ENCODE data around the gene OSMR. TPM values are rescaled to one million over a fixed set of nuclear protein-coding genes. Genes with fewer than 3 reads are reported as not detected.

Gene OSMR
- total RNA-seq, 4 donors from 2014 or later, result 38.6 to 61.0 (median 51.7) TPM

DNA sequence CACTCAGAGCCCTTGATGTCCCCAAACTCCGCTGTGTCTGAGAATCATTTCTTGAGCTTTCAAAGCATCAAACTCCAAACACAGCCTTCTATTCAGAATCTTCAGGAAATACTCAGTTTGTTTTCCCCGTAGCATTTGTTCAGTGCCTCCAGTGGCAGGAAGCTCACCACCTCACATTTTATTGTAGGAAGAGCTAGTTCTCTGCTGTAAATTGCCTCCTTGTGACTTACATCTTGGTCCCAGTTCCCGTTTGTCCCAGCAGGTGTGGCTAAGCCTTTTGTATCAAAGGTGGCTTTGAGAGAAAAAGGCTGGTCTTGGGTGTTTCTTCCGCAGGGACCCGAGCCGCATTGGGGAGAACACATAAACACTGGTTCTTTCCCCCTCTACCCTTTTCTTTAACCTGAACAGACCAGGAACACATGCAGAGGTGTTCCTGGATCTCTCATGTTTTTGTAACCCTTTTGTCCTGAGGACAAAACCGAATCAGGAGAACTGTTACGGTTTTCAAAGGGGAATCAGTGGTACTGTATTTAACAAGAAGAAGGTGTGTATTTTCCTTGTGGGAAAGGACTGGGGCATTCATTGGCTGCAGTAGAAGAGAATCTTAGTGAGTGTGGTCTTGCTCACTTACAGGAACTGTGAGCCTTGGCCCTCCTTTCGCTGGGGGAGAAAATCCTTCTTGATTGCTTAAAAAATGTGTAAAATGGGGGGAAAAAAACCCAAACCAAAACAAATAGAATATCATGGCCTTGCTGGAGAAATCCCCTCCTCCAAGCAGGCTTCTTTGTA, 1.9 kb downstream of the OSMR start:
- TF ChIP-seq, protein P1, sequence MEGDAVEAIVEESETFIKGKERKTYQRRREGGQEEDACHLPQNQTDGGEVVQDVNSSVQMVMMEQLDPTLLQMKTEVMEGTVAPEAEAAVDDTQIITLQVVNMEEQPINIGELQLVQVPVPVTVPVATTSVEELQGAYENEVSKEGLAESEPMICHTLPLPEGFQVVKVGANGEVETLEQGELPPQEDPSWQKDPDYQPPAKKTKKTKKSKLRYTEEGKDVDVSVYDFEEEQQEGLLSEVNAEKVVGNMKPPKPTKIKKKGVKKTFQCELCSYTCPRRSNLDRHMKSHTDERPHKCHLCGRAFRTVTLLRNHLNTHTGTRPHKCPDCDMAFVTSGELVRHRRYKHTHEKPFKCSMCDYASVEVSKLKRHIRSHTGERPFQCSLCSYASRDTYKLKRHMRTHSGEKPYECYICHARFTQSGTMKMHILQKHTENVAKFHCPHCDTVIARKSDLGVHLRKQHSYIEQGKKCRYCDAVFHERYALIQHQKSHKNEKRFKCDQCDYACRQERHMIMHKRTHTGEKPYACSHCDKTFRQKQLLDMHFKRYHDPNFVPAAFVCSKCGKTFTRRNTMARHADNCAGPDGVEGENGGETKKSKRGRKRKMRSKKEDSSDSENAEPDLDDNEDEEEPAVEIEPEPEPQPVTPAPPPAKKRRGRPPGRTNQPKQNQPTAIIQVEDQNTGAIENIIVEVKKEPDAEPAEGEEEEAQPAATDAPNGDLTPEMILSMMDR (IDR thresholded peaks at IDR 0.05; ENCODE audit: low read depth), result no peak

DNA sequence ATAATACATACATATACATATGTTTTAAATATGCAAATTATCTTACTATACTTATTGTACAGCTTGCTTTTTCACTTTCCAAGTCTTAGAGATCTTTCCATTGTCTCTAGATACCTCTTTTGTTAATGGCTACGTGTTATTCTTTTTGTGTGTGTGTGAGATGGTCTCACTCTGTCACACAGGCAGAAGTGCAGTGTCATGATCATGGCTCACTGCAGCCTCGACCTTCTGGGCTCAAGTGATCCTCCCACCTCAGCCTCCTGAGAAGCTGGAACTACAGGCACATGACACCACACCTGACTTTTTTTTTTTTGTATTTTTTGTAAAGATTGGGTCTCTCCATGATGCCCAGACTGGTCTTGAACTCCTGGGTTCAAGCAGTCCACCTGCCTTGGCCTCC, 2.8 kb downstream of the OSMR start:
- TF ChIP-seq, protein P1 (IDR thresholded peaks at IDR 0.05; ENCODE audit: low read depth), result no peak

DNA sequence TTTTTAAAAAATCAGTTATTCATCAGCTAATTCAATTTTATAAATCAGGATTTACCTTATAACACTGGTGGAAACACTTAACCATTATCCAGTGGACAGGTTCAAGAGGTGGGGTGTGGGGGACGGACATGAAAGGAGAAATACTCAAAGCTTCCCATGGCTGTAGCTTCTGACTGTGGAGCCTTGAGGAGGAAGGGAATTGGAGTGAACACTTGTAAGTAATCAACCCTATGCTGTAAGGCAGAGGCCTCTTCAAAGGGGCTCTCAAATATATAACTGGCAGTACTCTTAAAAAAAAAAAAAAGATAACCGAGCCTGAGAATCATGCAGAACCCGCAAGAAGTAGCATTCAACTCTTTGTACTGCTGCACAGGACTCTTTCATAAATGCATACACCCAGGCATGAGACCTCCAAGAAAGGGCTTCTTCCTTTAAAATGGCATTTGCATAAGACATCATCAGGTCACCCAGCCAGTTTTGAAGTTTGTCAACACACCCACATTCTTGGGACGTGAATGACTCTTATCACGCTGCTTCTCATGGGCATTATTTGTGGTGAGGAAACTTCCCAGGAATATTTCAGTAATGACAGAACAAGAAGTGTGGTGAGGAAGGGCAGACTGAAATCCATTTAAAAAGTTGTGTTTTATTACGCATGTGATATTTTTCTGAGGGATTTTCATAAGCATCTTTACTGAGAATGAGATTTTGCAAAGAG, 8.1 kb downstream of the OSMR start:
- TF ChIP-seq, protein P1 (IDR thresholded peaks at IDR 0.05; ENCODE audit: low read depth), result no peak

DNA sequence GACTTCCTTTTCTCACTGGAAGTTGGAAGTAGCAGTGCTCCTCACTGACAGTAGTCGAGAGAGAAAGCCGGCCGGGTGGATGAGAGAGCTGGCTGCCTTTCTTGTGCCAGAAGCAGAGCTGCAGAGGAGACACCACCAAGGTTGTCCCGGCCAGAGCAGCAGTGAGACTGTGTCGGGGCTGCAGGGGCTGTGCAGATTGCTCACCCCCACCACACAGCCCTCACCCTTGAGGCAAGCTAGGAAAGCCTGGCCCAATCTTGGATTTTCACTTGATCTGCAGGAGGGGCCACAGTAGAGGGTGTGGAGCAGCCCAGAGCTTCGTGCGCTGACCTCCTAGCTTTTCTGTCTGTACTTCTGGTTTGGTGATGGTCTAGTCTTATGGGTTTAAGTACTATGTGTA, 9.1 kb downstream of the OSMR start:
- TF ChIP-seq, protein P1 (IDR thresholded peaks at IDR 0.05; ENCODE audit: low read depth), result no peak

DNA sequence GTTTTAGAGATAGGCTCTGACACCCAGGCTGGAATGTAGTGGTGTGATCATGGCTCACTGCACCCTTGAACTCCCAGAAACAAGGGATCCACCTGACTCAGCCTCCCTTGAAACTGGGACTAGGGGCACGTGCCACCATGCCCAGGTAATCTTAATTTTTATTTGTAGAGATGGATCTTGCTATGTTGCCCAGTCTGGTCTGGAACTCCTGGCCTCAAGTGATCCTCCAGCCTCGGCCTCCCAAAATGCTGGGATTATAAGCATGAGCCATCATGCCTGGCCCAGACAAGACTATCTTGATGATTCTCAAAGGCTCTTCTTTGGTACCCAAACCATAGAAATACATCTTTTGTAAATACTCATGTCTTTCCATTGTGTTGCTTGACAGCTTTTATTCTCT, 10.8 kb downstream of the OSMR start:
- TF ChIP-seq, protein P1 (IDR thresholded peaks at IDR 0.05; ENCODE audit: low read depth), result no peak

DNA sequence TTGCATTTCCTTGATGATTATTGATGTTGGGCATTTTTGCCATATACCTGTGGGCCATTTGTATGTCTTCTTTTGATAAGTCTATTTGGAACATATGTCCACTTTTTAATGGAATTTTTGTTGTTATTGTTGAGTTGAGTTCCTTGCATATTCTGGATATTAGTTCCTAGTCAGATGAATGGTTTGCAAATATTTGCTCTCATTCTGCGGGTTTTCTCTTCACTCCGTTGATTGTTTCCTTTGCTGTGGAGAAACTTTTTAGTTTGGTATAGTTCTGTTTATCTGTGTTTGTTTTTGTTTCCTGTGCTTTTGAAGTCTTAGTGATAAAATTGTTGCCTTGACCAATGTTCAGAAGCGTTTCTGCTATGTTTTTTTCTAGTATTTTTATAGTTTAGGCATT, 13.0 kb downstream of the OSMR start:
- TF ChIP-seq, protein P1 (IDR thresholded peaks at IDR 0.05; ENCODE audit: low read depth), result no peak

DNA sequence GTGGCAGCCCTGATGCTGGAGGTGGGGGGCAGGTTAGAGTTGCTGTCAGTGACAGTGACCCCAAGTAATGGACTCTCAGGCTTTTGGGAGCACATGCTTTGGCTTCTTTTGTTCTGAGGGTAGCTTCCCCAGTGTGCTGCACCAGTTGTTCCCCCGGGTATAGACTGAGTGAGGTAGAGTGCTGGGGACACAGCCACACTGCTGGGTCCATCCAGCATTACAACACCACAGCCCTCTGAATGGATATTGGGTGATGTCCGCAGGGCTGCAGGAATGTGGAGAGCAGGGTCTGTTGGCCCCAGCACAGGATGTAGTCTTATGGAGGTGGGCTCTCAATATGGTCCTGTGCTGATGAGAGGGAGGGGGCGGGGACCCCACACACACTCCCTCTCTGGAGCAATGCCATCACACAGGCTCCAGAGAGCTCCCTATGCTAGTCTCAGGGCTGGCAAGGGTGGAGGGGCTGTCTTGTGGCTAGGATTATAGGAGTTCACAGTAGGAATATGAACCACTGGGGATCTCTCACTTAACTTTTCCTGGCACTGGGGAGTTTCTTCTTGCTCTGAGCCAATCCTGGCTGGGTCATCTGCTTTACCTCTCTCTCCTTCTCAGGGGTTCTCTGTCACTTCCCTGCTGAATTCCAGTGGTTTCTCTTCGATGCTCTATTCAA, 20.7 kb downstream of the OSMR start:
- TF ChIP-seq, protein P1 (IDR thresholded peaks at IDR 0.05; ENCODE audit: low read depth), result no peak
